GM23338 (cell line): ENCODE results near the gene TMTC4. TPM values are rescaled to one million over a fixed set of nuclear protein-coding genes. Genes with fewer than 3 reads are reported as not detected.
"Not testable (repeated sequence)": the region's sequence is repeated elsewhere in the genome, so short reads cannot be mapped to it uniquely, and the experiment has no call there.

ENCODE experiments used
- ATAC-seq: fragments of 200-7000 bp; cut with Tn5 transposase; 3 replicates; pipeline ENCODE4 v1.9.1; 2020
- DNase-seq: peaks from one replicate; pipeline ENCODE4 v3.0.0-alpha.2; 2015; ENCODE audit warnings: low spot score
- H2AFZ ChIP-seq: fragments of 200-600 bp; sonication (generic); 2 replicates; pipeline ENCODE4 v1.8.0; 2016; ENCODE audit warnings: antibody characterized with exemption, mild to moderate bottlenecking, moderate library complexity
- H3F3A ChIP-seq: fragments of 200-600 bp; sonication (generic); replicated peaks from 2 replicates; pipeline ENCODE4 v1.8.0; 2017; ENCODE audit warnings: antibody characterized with exemption, mixed run types, low read depth
- H3K27ac ChIP-seq: fragments of 200-600 bp; sonication (generic); 2 replicates; pipeline ENCODE4 v1.6.1; 2016; ENCODE audit warnings: low read depth
- H3K27me3 ChIP-seq: fragments of 200-600 bp; sonication (generic); 2 replicates; pipeline ENCODE4 v1.8.0; 2016; ENCODE audit warnings: mild to moderate bottlenecking, mixed run types, moderate library complexity; ENCODE audit not compliant: insufficient read depth
- H3K36me3 ChIP-seq: fragments of 200-600 bp; sonication (generic); 2 replicates; pipeline ENCODE4 v1.8.0; 2016; ENCODE audit warnings: mild to moderate bottlenecking; ENCODE audit not compliant: insufficient read depth
- H3K4me1 ChIP-seq: fragments of 200-600 bp; sonication (generic); 2 replicates; pipeline ENCODE4 v1.8.0; 2016; ENCODE audit warnings: mild to moderate bottlenecking, moderate library complexity; ENCODE audit not compliant: insufficient read depth
- H3K4me2 ChIP-seq: fragments of 200-600 bp; sonication (generic); 2 replicates; pipeline ENCODE4 v1.7.1; 2017; ENCODE audit warnings: mixed run types
- H3K4me3 ChIP-seq: fragments of 200-600 bp; sonication (generic); 2 replicates; pipeline ENCODE4 v1.6.1; 2016; ENCODE audit warnings: mixed run types
- H3K79me2 ChIP-seq: fragments of 200-600 bp; sonication (generic); replicated peaks from 2 replicates; pipeline ENCODE4 v1.8.0; 2017; ENCODE audit warnings: mild to moderate bottlenecking; ENCODE audit not compliant: insufficient read depth
- H3K9me2 ChIP-seq: fragments of 200-600 bp; sonication (generic); 2 replicates; pipeline ENCODE4 v1.8.0; 2017; ENCODE audit not compliant: insufficient read depth
- H4K20me1 ChIP-seq: fragments of 200-600 bp; sonication (generic); replicated peaks from 2 replicates; pipeline ENCODE4 v1.8.0; 2017; ENCODE audit warnings: mild to moderate bottlenecking; ENCODE audit not compliant: insufficient read depth
- H3K27ac Mint-ChIP-seq: 2 replicates; pipeline ENCODE4 v1.8.0; 2020; ENCODE audit warnings: inconsistent platforms, mild to moderate bottlenecking, moderate library complexity, mixed read lengths
- H3K27me3 Mint-ChIP-seq: 3 replicates; pipeline ENCODE4 v1.8.0; 2022; ENCODE audit warnings: low read depth, mild to moderate bottlenecking, moderate library complexity, mixed read lengths, inconsistent platforms; ENCODE audit not compliant: insufficient read depth, poor library complexity
- H3K36me3 Mint-ChIP-seq: 3 replicates; pipeline ENCODE4 v1.8.0; 2021; ENCODE audit warnings: low read depth, mild to moderate bottlenecking, inconsistent platforms, moderate library complexity, mixed read lengths
- H3K4me1 Mint-ChIP-seq: 3 replicates; pipeline ENCODE4 v1.8.0; 2020; ENCODE audit warnings: mild to moderate bottlenecking, inconsistent platforms, mixed read lengths
- H3K4me3 Mint-ChIP-seq: 3 replicates; pipeline ENCODE4 v1.8.0; 2021; ENCODE audit warnings: moderate library complexity, mild to moderate bottlenecking, inconsistent platforms, mixed read lengths
- H3K9me3 Mint-ChIP-seq: 3 replicates; pipeline ENCODE4 v1.8.0; 2020; ENCODE audit warnings: moderate library complexity, mild to moderate bottlenecking, inconsistent platforms, mixed read lengths
- CREB1 ChIP-seq: fragments of 250-450 bp; sonication (Bioruptor Pico); IDR thresholded peaks from 2 replicates; pipeline ENCODE4 v1.5.0; 2020; ENCODE audit warnings: low read depth, mild to moderate bottlenecking, moderate library complexity
- ETS1 ChIP-seq: IDR thresholded peaks from 2 replicates; pipeline ENCODE4 v1.6.1; 2016; ENCODE audit warnings: antibody characterized with exemption
- EZH2 ChIP-seq: fragments of 200-600 bp; sonication (generic); IDR thresholded peaks from one replicate; pipeline ENCODE4 v1.8.0; 2017; ENCODE audit warnings: antibody characterized with exemption, mild to moderate bottlenecking, low read depth; ENCODE audit not compliant: unreplicated experiment
- EZH2phosphoT487 ChIP-seq: fragments of 200-600 bp; sonication (generic); IDR thresholded peaks from one replicate; pipeline ENCODE4 v1.8.1; 2018; ENCODE audit warnings: antibody characterized with exemption; ENCODE audit not compliant: unreplicated experiment
- NANOG ChIP-seq: IDR thresholded peaks from 2 replicates; pipeline ENCODE4 v1.6.1; 2016; ENCODE audit warnings: antibody characterized with exemption, borderline replicate concordance
- REST ChIP-seq: IDR thresholded peaks from one replicate; pipeline ENCODE4 v1.6.1; 2018; ENCODE audit warnings: antibody characterized with exemption; ENCODE audit not compliant: unreplicated experiment
- STAT1 ChIP-seq: IDR thresholded peaks from one replicate; pipeline ENCODE4 v1.6.1; 2016; ENCODE audit warnings: antibody characterized with exemption; ENCODE audit not compliant: unreplicated experiment
- ZNF114 ChIP-seq: fragments of 250-450 bp; sonication (Bioruptor Pico); IDR thresholded peaks from 2 replicates; pipeline ENCODE4 v1.5.0; 2020; ENCODE audit warnings: mild to moderate bottlenecking, moderate library complexity
- polyA plus RNA-seq: library from polyadenylated mRNA; unstranded; fragments of >200 nt; fragmentation: Nextera tagmentation; extraction: Ambion mirVana; gene quantifications from 2 replicates; pipeline ENCODE4 v1.2.1, GENCODE V29; 2016
- total RNA-seq: library from RNA; depleted of rRNA; stranded (reverse); fragments of >200 nt; shearing (Covaris generic); gene quantifications from 2 replicates; pipeline ENCODE4 v1.2.3, GENCODE V29; 2014

TMTC4 gene
- total and polyA plus RNA-seq, 2 experiments from 2014 or later, result 21.9 to 50.0 TPM

- no peak for TF ChIP-seq NANOG
- no peak for TF ChIP-seq ETS1
- no peak for TF ChIP-seq CREB1 (CRISPR knock-in tag)
- no peak for TF ChIP-seq ZNF114 (CRISPR knock-in tag)
- TF ChIP-seq REST, result no peak
These were observed 33.5 kb upstream of the TMTC4 start (continued) for GRCh38 chr13:100707818-100708740.

- H2AFZ ChIP-seq, H3F3A ChIP-seq, H3K27me3 Mint-ChIP-seq, H3K36me3 Mint-ChIP-seq, ATAC-seq, H3K36me3 ChIP-seq, H3K27ac Mint-ChIP-seq, H3K4me3 Mint-ChIP-seq, H3K79me2 ChIP-seq, H3K4me2 ChIP-seq, DNase-seq, H3K27me3 ChIP-seq, H4K20me1 ChIP-seq, H3K4me1 ChIP-seq, H3K27ac ChIP-seq, H3K9me2 ChIP-seq: not testable (repeated sequence)
- Mint-ChIP-seq H3K4me1 (peaks cover 12% of the 10 kb centered on the region), H3K9me3 (peaks cover 11% of the 10 kb centered on the region; the same call in 2 of the 3 replicates)
- H3K4me3 ChIP-seq, result 0 out of 2 replicates have a peak overlapping the region, but pooled peaks have one; percentile 16
These were observed 23.7 kb upstream of the TMTC4 start for GRCh38 chr13:100698331-100698730.

GRCh38 chr13:100695509-100695773 is 20.8 kb upstream of the TMTC4 start:
- H3K27ac Mint-ChIP-seq, result no peak overlapping the region
- Histone ChIP-seq H3K36me3 (no peaks in the 10 kb centered on the region; the same call in 1 of the 2 replicates), H3K4me2 (no peak overlapping the region), H3K79me2 (no peaks in the 10 kb centered on the region), H3K4me3 (no peak overlapping the region), H4K20me1 (no peaks in the 10 kb centered on the region), H2AFZ (peak overlapping the region; percentile 10; the same call in 1 of the 2 replicates), H3K27ac (no peak overlapping the region), H3K9me2 (no peaks in the 10 kb centered on the region), H3K4me1 (peaks cover 6% of the 10 kb centered on the region; the same call in 1 of the 2 replicates), H3F3A (no peaks in the 10 kb centered on the region), H3K27me3 (no peaks in the 10 kb centered on the region)
- ATAC-seq (no peak), DNase-seq (no peak)
- peaks cover 12% of the 10 kb centered on the region for H3K4me1 Mint-ChIP-seq
- peaks cover 20% of the 10 kb centered on the region; the same call in 2 of the 3 replicates for H3K9me3 Mint-ChIP-seq
- peaks cover 6% of the 10 kb centered on the region for H3K27me3 Mint-ChIP-seq
- H3K36me3 Mint-ChIP-seq, result peaks cover 11% of the 10 kb centered on the region; the same call in 2 of the 3 replicates
- no peak overlapping the region for H3K4me3 Mint-ChIP-seq
- no peak for TF ChIP-seq NANOG
- no peak for TF ChIP-seq EZH2phosphoT487
- no peak for TF ChIP-seq EZH2
- TF ChIP-seq STAT1, result no peak
- no peak for TF ChIP-seq CREB1 (CRISPR knock-in tag)
